OCI-LY7 (cell line): ENCODE results near the gene GTF2H3. TPM values are rescaled to one million over a fixed set of nuclear protein-coding genes. Genes with fewer than 3 reads are reported as not detected.

ENCODE experiments used
- Bru-seq: library from RNA; stranded (reverse); fragments of 400-500 nt; gene quantifications from one replicate; lab custom pipeline; 2021; lab: Mats Ljungman, UMichigan
- BruChase-seq, 2 experiments: library from RNA; stranded (reverse); fragments of 400-500 nt; gene quantifications; one replicate each; lab custom pipeline; 2021; lab: Mats Ljungman, UMichigan
- BruUV-seq: library from RNA; stranded (reverse); fragments of 400-500 nt; replicated peaks from 2 replicates; lab custom pipeline; 2021; lab: Mats Ljungman, UMichigan
- CTCF ChIA-PET: fragments of 300-600 bp; sonication (Branson Sonifier 250); formaldehyde crosslinking; loops from one replicate; lab custom pipeline; 2022; ENCODE audit warnings: antibody characterized with exemption; ENCODE audit not compliant: unreplicated experiment; lab: Charles Lee
- POLR2A ChIA-PET: fragments of 300-600 bp; sonication (Branson Sonifier 250); formaldehyde crosslinking; loops from one replicate; lab custom pipeline; 2022; ENCODE audit warnings: antibody characterized with exemption; lab: Charles Lee
- DNase-seq: peaks from one replicate; pipeline ENCODE4 v3.0.0-alpha.2; 2015; ENCODE audit warnings: low spot score
- H2AFZ ChIP-seq: fragments of 200-600 bp; sonication (generic), shearing (Covaris generic); 2 replicates; pipeline ENCODE4 v1.6.1; 2014; ENCODE audit warnings: mild to moderate bottlenecking, antibody characterized with exemption, low read length, moderate library complexity
- H3K27ac ChIP-seq: fragments of 200-600 bp; sonication (generic); 2 replicates; pipeline ENCODE4 v1.5.1; 2014; ENCODE audit warnings: mixed run types, low read depth, mild to moderate bottlenecking, moderate library complexity, low read length, inconsistent platforms; ENCODE audit not compliant: poor library complexity, severe bottlenecking
- H3K36me3 ChIP-seq: fragments of 200-600 bp; sonication (generic); 2 replicates; pipeline ENCODE4 v1.6.1; 2014; ENCODE audit warnings: mild to moderate bottlenecking, antibody characterized with exemption, low read length, moderate library complexity, mixed read lengths; ENCODE audit not compliant: insufficient read depth
- H3K4me1 ChIP-seq: fragments of 200-600 bp; sonication (generic); 2 replicates; pipeline ENCODE4 v1.5.1; 2014; ENCODE audit warnings: mild to moderate bottlenecking, low read length; ENCODE audit not compliant: insufficient read depth, poor library complexity, severe bottlenecking
- H3K4me2 ChIP-seq: fragments of 200-600 bp; sonication (generic); 2 replicates; pipeline ENCODE4 v1.6.1; 2014; ENCODE audit warnings: mild to moderate bottlenecking, low read length
- H3K4me3 ChIP-seq: fragments of 200-600 bp; sonication (generic); 2 replicates; pipeline ENCODE4 v1.5.1; 2014; ENCODE audit warnings: mild to moderate bottlenecking, low read depth, low read length; ENCODE audit not compliant: poor library complexity, severe bottlenecking
- H3K79me2 ChIP-seq: fragments of 200-600 bp; sonication (generic); 2 replicates; pipeline ENCODE4 v1.6.1; 2016; ENCODE audit warnings: low read depth, mild to moderate bottlenecking, low read length, moderate library complexity, mixed read lengths; ENCODE audit not compliant: insufficient read depth
- H3K9me2 ChIP-seq: fragments of 200-600 bp; sonication (generic); 2 replicates; pipeline ENCODE4 v1.6.1; 2016; ENCODE audit warnings: mild to moderate bottlenecking, low read length, mixed read lengths; ENCODE audit not compliant: insufficient read depth
- H3K9me3 ChIP-seq: fragments of 200-600 bp; sonication (generic); 2 replicates; pipeline ENCODE4 v1.6.1; 2014; ENCODE audit warnings: mild to moderate bottlenecking, mixed run types, low read length, mixed read lengths
- H4K20me1 ChIP-seq: fragments of 200-600 bp; sonication (generic); 2 replicates; pipeline ENCODE4 v1.6.1; 2014; ENCODE audit warnings: mild to moderate bottlenecking, antibody characterized with exemption, low read length, moderate library complexity, mixed read lengths; ENCODE audit not compliant: insufficient read depth
- EZH2phosphoT487 ChIP-seq: fragments of 200-600 bp; sonication (generic); IDR thresholded peaks from 2 replicates; pipeline ENCODE4 v1.6.1; 2018; ENCODE audit warnings: low read depth, borderline replicate concordance, mild to moderate bottlenecking, mixed run types, antibody characterized with exemption, low read length, moderate library complexity, mixed read lengths
- intact Hi-C: fragments of 100-400 bp; cut with micrococcal nuclease; formaldehyde crosslinking; loops from one replicate; pipeline ENCODE4 v1.10.0; 2022; ENCODE audit not compliant: unreplicated experiment
- long read RNA-seq: library from polyadenylated mRNA; stranded (forward); transcript quantifications from one replicate; pipeline ENCODE4 v2.0.0, GENCODE V29; 2022
- total RNA-seq, 2 experiments: library from RNA; depleted of rRNA in 1 of 2; stranded (reverse); fragments of >200 nt in 1 of 2; shearing (Covaris generic) in 1 of 2; gene quantifications; 2 replicates each; pipeline ENCODE4 v1.2.3, GENCODE V29; 2014 to 2022
- TF ChIP-seq, protein P1 (sequence below): fragments of 200-600 bp; sonication (generic); conservative IDR thresholded peaks from 2 replicates; pipeline ENCODE4 v1.5.1; 2014; ENCODE audit warnings: mild to moderate bottlenecking, antibody characterized with exemption, low read length, moderate library complexity, mixed read lengths

Gene GTF2H3
- total RNA-seq (2014; rRNA removed; shearing (Covaris generic)) (14.3 and 18.1 TPM in 2 replicates), total RNA-seq (2022) (49.1 and 51.5 TPM in 2 replicates), Bru-seq, nascent RNA (percentile 83 among the genes with signal in this experiment), BruChase-seq, experiment 1, labeled RNA remaining after a 6-hour chase (percentile 89 among the genes with signal in this experiment), BruChase-seq, experiment 2, labeled RNA remaining after a 2-hour chase (percentile 87 among the genes with signal in this experiment)
- long read RNA-seq, partial matches to known transcripts, result 1 of 9 reads
- long read RNA-seq, other reads (novel, unspliced or antisense), result 5 of 9 reads

- Histone ChIP-seq H3K9me2 (no peaks in the 10 kb centered on the region), H3K79me2 (peaks cover 45% of the 10 kb centered on the region), H2AFZ (peak within 1 kb of the TSS; percentile 75; the same call in 1 of the 2 replicates), H3K27ac (peak within 1 kb of the TSS; percentile 57), H4K20me1 (no peaks in the 10 kb centered on the region), H3K4me1 (peaks cover 12% of the 10 kb centered on the region), H3K9me3 (no peaks in the 10 kb centered on the region), H3K4me3 (peak within 1 kb of the TSS; percentile 98), H3K4me2 (peak within 1 kb of the TSS; percentile 94), H3K36me3 (peaks cover 27% of the 10 kb centered on the region)
- TF ChIP-seq EZH2phosphoT487, result no peak
- TF ChIP-seq, protein P1, sequence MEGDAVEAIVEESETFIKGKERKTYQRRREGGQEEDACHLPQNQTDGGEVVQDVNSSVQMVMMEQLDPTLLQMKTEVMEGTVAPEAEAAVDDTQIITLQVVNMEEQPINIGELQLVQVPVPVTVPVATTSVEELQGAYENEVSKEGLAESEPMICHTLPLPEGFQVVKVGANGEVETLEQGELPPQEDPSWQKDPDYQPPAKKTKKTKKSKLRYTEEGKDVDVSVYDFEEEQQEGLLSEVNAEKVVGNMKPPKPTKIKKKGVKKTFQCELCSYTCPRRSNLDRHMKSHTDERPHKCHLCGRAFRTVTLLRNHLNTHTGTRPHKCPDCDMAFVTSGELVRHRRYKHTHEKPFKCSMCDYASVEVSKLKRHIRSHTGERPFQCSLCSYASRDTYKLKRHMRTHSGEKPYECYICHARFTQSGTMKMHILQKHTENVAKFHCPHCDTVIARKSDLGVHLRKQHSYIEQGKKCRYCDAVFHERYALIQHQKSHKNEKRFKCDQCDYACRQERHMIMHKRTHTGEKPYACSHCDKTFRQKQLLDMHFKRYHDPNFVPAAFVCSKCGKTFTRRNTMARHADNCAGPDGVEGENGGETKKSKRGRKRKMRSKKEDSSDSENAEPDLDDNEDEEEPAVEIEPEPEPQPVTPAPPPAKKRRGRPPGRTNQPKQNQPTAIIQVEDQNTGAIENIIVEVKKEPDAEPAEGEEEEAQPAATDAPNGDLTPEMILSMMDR, result no peak
- no TSS peak for BruUV-seq
- POLR2A ChIA-PET, result interaction anchor here (0.5 to 2.0 kb wide), 6 partner anchors 22 to 260 kb away, joined by 3 to 7 read pairs (median 3); partner anchors contain the start of gene DDX55
- peak; percentile 97 for DNase-seq
- intact Hi-C loops, result loop anchor here (1.0 kb wide), 1 partner anchor 31 kb away; the partner anchor contains the start of gene DDX55
- CTCF ChIA-PET, result no interaction called here
These were observed at the start of gene GTF2H3, which contains the start of gene EIF2B1 for GRCh38 chr12:123633379-123634141. GTF2H3 (plus strand) TSS chr12:123633829; CDS start chr12:123633860, 31 bp downstream. EIF2B1 (minus strand) TSS chr12:123633686; CDS start chr12:123633557, 129 bp downstream.

DNA sequence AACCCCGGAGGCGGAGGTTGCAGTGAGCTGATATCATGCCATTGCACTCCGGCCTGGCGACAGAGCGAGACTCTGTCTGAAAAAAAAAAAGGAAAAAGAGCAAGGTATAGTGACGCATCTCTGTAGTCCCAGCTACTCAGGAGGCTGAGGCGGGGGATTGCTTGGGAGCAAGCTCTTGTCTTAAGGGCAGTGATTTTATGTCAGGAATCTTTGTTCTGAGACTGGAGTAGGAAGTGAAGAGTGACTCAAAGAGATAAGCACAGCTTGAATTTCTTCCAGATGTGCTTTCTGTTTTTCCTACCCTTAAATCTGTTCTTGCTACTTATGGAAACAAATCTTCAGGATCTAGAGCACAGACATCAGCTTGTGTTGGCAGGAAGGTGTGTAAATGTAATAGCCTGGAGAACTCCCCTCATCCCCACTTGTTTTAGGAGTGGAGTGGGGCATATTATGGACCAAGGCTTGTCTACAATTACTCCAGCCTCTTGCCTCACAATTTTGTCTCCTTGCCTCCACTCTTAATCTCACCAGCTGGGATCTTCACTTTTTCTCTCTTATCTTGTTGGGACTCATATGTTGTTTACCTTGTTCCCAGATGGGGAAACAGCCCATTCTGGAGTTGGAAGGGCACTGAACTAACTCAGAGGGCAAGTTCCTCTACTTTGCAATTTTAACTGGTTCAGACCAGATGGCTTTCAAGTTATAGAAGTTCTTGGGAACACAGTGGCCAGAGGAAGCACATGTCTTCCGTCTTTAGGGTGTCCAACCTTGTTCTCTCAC, 41.7 kb upstream of the GTF2H3 start:
- Histone ChIP-seq H4K20me1 (peaks cover 8% of the 10 kb centered on the region; the same call in 1 of the 2 replicates), H3K9me3 (no peaks in the 10 kb centered on the region), H3K79me2 (peaks cover 50% of the 10 kb centered on the region), H3K27ac (no peak overlapping the region), H3K9me2 (no peaks in the 10 kb centered on the region), H2AFZ (no peak overlapping the region), H3K4me2 (no peak overlapping the region), H3K36me3 (peaks cover 95% of the 10 kb centered on the region), H3K4me1 (peaks cover 23% of the 10 kb centered on the region), H3K4me3 (no peak overlapping the region)
- ChIA-PET POLR2A (interaction anchor here (0.6 to 1.4 kb wide), 4 partner anchors 8 to 229 kb away, joined by 3 to 4 read pairs (median 4); no protein-coding TSS in a partner anchor), CTCF (interaction anchor here (0.6 to 0.7 kb wide), 2 partner anchors 120 to 1798 kb away, joined by 3 read pairs; no protein-coding TSS in a partner anchor)
- TF ChIP-seq EZH2phosphoT487, result no peak
- TF ChIP-seq, protein P1, result no peak
- DNase-seq, result no peak
- no TSS peak for BruUV-seq
- intact Hi-C loops, result no loop called here
